NT2/D1 (cell line): ENCODE data around the gene LRWD1.
"Not testable (repeated sequence)": the region's sequence is repeated elsewhere in the genome, so short reads cannot be mapped to it uniquely, and the experiment has no call there.

ENCODE experiments used
- YY1 ChIP-seq: IDR thresholded peaks from 2 replicates; pipeline ENCODE4 v1.6.1; 2011; ENCODE audit not compliant: insufficient read length, insufficient read depth
- ZNF274 ChIP-seq: IDR thresholded peaks from 2 replicates; pipeline ENCODE4 v1.6.1; 2011; ENCODE audit warnings: mild to moderate bottlenecking, low read depth, low read length

DNA sequence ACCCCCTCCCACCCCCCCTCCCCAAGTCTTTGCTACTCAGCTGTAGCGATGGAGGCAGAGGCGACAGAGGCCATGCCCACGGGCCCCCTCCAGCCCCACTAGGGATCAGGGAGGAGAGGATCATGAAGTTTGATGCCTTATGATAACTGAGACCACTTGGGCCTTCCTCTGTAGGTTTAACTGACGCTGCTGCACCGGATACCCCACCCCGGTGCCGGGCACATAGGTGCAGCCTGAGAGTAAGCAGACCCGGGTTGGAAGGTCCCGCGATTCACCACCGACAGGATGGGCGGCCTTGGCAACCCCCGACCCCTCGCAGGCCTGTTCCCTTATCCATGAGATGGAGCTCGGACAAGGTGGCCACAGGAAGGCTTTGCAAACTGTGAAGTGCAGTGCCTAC, 29.2 kb downstream of the LRWD1 start:
- not testable (repeated sequence) for TF ChIP-seq YY1, ZNF274
